ENCODE results near the gene CLNK.

- TF ChIP-seq POLR2A (IDR thresholded peaks at IDR 0.05) = no peak
- TF ChIP-seq, protein P1, sequence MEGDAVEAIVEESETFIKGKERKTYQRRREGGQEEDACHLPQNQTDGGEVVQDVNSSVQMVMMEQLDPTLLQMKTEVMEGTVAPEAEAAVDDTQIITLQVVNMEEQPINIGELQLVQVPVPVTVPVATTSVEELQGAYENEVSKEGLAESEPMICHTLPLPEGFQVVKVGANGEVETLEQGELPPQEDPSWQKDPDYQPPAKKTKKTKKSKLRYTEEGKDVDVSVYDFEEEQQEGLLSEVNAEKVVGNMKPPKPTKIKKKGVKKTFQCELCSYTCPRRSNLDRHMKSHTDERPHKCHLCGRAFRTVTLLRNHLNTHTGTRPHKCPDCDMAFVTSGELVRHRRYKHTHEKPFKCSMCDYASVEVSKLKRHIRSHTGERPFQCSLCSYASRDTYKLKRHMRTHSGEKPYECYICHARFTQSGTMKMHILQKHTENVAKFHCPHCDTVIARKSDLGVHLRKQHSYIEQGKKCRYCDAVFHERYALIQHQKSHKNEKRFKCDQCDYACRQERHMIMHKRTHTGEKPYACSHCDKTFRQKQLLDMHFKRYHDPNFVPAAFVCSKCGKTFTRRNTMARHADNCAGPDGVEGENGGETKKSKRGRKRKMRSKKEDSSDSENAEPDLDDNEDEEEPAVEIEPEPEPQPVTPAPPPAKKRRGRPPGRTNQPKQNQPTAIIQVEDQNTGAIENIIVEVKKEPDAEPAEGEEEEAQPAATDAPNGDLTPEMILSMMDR (IDR thresholded peaks at IDR 0.05) = no peak
Measured at GRCh38 chr4:10565166-10565780, 119.3 kb downstream of the CLNK start.
